Endothelial cell of umbilical vein (primary cell): ENCODE measurements around the gene QPCTL.
"Not testable (repeated sequence)": the region's sequence is repeated elsewhere in the genome, so short reads cannot be mapped to it uniquely, and the experiment has no call there.

ENCODE experiments used
- CTCF ChIP-seq, 2 donors: IDR thresholded peaks; 1 replicate in 1 of 2; 2 replicates in 1 of 2; pipeline ENCODE4 v1.5.1; 2011; ENCODE audit warnings: low read length in 2 of 2, mild to moderate bottlenecking in 2 of 2, moderate library complexity in 2 of 2, control low read depth in 1 of 2, inconsistent platforms in 1 of 2, low read depth in 1 of 2; ENCODE audit not compliant: insufficient read depth in 1 of 2; ENCODE audit errors: extremely low read depth in 1 of 2
- JUN ChIP-seq: IDR thresholded peaks from 2 replicates; pipeline ENCODE4 v1.6.1; 2011; ENCODE audit warnings: borderline replicate concordance, low read depth; ENCODE audit not compliant: insufficient read length, insufficient read depth
- POLR2AphosphoS5 ChIP-seq: IDR thresholded peaks from 2 replicates; pipeline ENCODE4 v1.6.1; 2012; ENCODE audit warnings: low read depth, mild to moderate bottlenecking, control low read depth, low read length, moderate library complexity; ENCODE audit not compliant: insufficient read depth

- TF ChIP-seq POLR2AphosphoS5; CTCF (IDR thresholded peaks at IDR 0.05; ENCODE audit: extremely low read depth in 1 of 2, insufficient read depth in 1 of 2, low read depth in 1 of 2, low read length in 2 of 2); JUN: not testable (repeated sequence)
These were observed 59.0 kb downstream of the QPCTL start for GRCh38 chr19:45751483-45751882.
